ENCODE data around the gene GEMIN7. TPM values are rescaled to one million over a fixed set of nuclear protein-coding genes. Genes with fewer than 3 reads are reported as not detected.

Gene GEMIN7
- polyA plus RNA-seq, 1 donor from 2014 or later, result 26.5 TPM

GRCh38 chr19:45113628-45114027 is 34.6 kb downstream of the GEMIN7 start:
- Histone ChIP-seq H3K9ac (ENCODE audit: low read length) (no peak overlapping the region), H3K79me2 (replicated peaks; ENCODE audit: insufficient read depth, low read length) (peaks cover 35% of the 10 kb centered on the region)
- TF ChIP-seq EP300 (conservative IDR thresholded peaks at IDR 0.05; ENCODE audit: poor library complexity, severe bottlenecking) (no peak), SMC3 (conservative IDR thresholded peaks at IDR 0.05; ENCODE audit: poor library complexity) (no peak), CTCF (IDR thresholded peaks at IDR 0.05; ENCODE audit: poor library complexity, severe bottlenecking) (no peak), POLR2AphosphoS5 (IDR thresholded peaks at IDR 0.05) (no peak), MXI1 (conservative IDR thresholded peaks at IDR 0.05; ENCODE audit: poor library complexity, severe bottlenecking) (no peak), REST (IDR thresholded peaks at IDR 0.05; ENCODE audit: borderline replicate concordance) (no peak), EZH2 (IDR thresholded peaks at IDR 0.05; ENCODE audit: borderline replicate concordance, insufficient read depth, low read length, poor library complexity, severe bottlenecking) (no peak)

GRCh38 chr19:45114116-45114515 is 35.1 kb downstream of the GEMIN7 start:
- TF ChIP-seq POLR2AphosphoS5 (IDR thresholded peaks at IDR 0.05) (no peak), EZH2 (IDR thresholded peaks at IDR 0.05; ENCODE audit: borderline replicate concordance, insufficient read depth, low read length, poor library complexity, severe bottlenecking) (no peak)
- H3K79me2 ChIP-seq (replicated peaks; ENCODE audit: insufficient read depth, low read length), result peaks cover 32% of the 10 kb centered on the region
- no peaks in the 10 kb centered on the region for H3K36me3 ChIP-seq (ENCODE audit: insufficient read depth, low read length)
- no peaks in the 10 kb centered on the region for H3F3A ChIP-seq (ENCODE audit: insufficient read depth, low read length, poor library complexity, severe bottlenecking)
- H3K27ac ChIP-seq (ENCODE audit: low read length), result no peak overlapping the region
- no peaks in the 10 kb centered on the region for H3K9me2 ChIP-seq (ENCODE audit: insufficient read depth, low read length)
- no peak overlapping the region for H3K4me2 ChIP-seq (ENCODE audit: low read length)
- no peaks in the 10 kb centered on the region for H3K9me3 ChIP-seq (ENCODE audit: low read length)
- H4K20me1 ChIP-seq (ENCODE audit: insufficient read depth), result no peaks in the 10 kb centered on the region
- H3K9ac ChIP-seq (ENCODE audit: low read length), result no peak overlapping the region
- H2AFZ ChIP-seq (ENCODE audit: low read depth, low read length), result no peak overlapping the region
- H3K27me3 ChIP-seq (ENCODE audit: insufficient read depth, low read depth, low read length), result no peaks in the 10 kb centered on the region
- no peak overlapping the region for H3K4me3 ChIP-seq (ENCODE audit: low read length)

More at GRCh38 chr19:45113628-45114027, 34.6 kb downstream of the GEMIN7 start:
- Histone ChIP-seq H2AFZ (ENCODE audit: low read depth, low read length) (no peak overlapping the region), H3K27me3 (ENCODE audit: insufficient read depth, low read depth, low read length) (no peaks in the 10 kb centered on the region), H3F3A (ENCODE audit: insufficient read depth, low read length, poor library complexity, severe bottlenecking) (no peaks in the 10 kb centered on the region), H3K27ac (ENCODE audit: low read length) (no peak overlapping the region), H3K9me3 (ENCODE audit: low read length) (no peaks in the 10 kb centered on the region), H4K20me1 (ENCODE audit: insufficient read depth) (no peaks in the 10 kb centered on the region), H3K4me3 (ENCODE audit: low read length) (no peak overlapping the region), H3K4me2 (ENCODE audit: low read length) (no peak overlapping the region), H3K9me2 (ENCODE audit: insufficient read depth, low read length) (no peaks in the 10 kb centered on the region), H3K36me3 (ENCODE audit: insufficient read depth, low read length) (no peaks in the 10 kb centered on the region)
